HUDEP-2 (cell line): Measurements from ENCODE around the gene CPLX4.
"Not testable (repeated sequence)": the region's sequence is repeated elsewhere in the genome, so short reads cannot be mapped to it uniquely, and the experiment has no call there.

Experiments used
- DNase-seq, 76 experiments: peaks; one replicate each; lab custom pipeline; 2025; ENCODE audit not compliant: unreplicated experiment in 76 of 76; lab: John Stamatoyannopoulos, UW

Gene CPLX4

GRCh38 chr18:59271606-59272220 is 46.7 kb downstream of the CPLX4 start:
- DNase-seq, result no peak

GRCh38 chr18:59270689-59271257 is 47.7 kb downstream of the CPLX4 start:
- peak in 1 of 76 experiments; percentile 13 for DNase-seq

GRCh38 chr18:59269563-59270119 is 48.8 kb downstream of the CPLX4 start:
- no peak for DNase-seq

GRCh38 chr18:59268721-59269562 is 49.5 kb downstream of the CPLX4 start:
- peak in 48 of 76 experiments; percentile 3 to 74 (median 34) for DNase-seq

GRCh38 chr18:59268127-59268720 is 50.2 kb downstream of the CPLX4 start:
- no peak for DNase-seq

- DNase-seq, result peak in 2 of 76 experiments; percentile 9 to 15
Measured at GRCh38 chr18:59267503-59268126, 50.8 kb downstream of the CPLX4 start.

- DNase-seq, result no peak
Measured at GRCh38 chr18:59266886-59267502, 51.5 kb downstream of the CPLX4 start.

GRCh38 chr18:59266459-59266858 is 52.0 kb downstream of the CPLX4 start:
- no peak for DNase-seq

- no peak for DNase-seq
Measured at GRCh38 chr18:59265974-59266369, 52.5 kb downstream of the CPLX4 start.

GRCh38 chr18:59265246-59265973 is 53.0 kb downstream of the CPLX4 start:
- peak in 27 of 76 experiments; percentile 2 to 41 (median 16) for DNase-seq

GRCh38 chr18:59264651-59265245 is 53.7 kb downstream of the CPLX4 start:
- no peak for DNase-seq

GRCh38 chr18:59264121-59264571 is 54.3 kb downstream of the CPLX4 start:
- DNase-seq, result no peak

GRCh38 chr18:59263661-59264060 is 54.8 kb downstream of the CPLX4 start:
- DNase-seq, result no peak

GRCh38 chr18:59262243-59262642 is 56.2 kb downstream of the CPLX4 start:
- not testable (repeated sequence) for DNase-seq

- not testable (repeated sequence) for DNase-seq
Measured at GRCh38 chr18:59261842-59262241, 56.6 kb downstream of the CPLX4 start.

- not testable (repeated sequence) for DNase-seq
Measured at GRCh38 chr18:59255491-59255890, 63.0 kb downstream of the CPLX4 start.

- DNase-seq, result peak in 46 of 76 experiments; percentile 1 to 67 (median 16)
Measured at GRCh38 chr18:59249199-59249774, 69.2 kb downstream of the CPLX4 start.

GRCh38 chr18:59246796-59247195 is 71.7 kb downstream of the CPLX4 start:
- DNase-seq, result no peak
